ENCODE measurements around the gene DCLK3. TPM values are rescaled to one million over a fixed set of nuclear protein-coding genes. Genes with fewer than 3 reads are reported as not detected.

Gene DCLK3
- total and polyA plus RNA-seq, 10 of the 15 experiments (the other 5 are each of a cell fraction or from before 2014, with no cell fraction given), result not detected

DNA sequence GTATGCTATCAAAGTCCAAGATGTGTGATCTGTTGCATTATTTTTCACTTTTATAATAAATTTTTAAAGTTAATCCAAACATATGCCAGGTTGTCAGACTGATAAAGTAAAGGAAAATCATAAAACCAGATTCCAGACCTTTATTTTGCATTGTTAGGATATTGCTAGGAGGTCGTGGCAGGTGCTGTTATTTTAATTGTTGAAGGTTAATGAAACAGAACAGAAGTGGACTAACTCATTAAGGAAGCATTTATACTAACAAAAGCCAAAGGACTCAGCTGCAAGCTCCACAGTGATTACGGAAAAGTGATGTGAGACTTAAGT lies 63.1 kb downstream of the DCLK3 start:
- H3K9ac ChIP-seq (ENCODE audit: control insufficient read depth, insufficient read depth, low read length), result no peak overlapping the region
- H3K9me3 ChIP-seq (replicated peaks; ENCODE audit: control insufficient read depth, insufficient read depth, low read length), result no peaks in the 10 kb centered on the region
- BruUV-seq (replicated peaks), result no TSS peak
- no peaks in the 10 kb centered on the region for H3K36me3 ChIP-seq (ENCODE audit: control insufficient read depth in 2 of 2, insufficient read depth in 2 of 2, low read length in 1 of 2)
- H3K27ac ChIP-seq (ENCODE audit: control insufficient read depth, insufficient read depth), result no peak overlapping the region
- peaks cover 1 to 2% of the 10 kb centered on the region in 2 experiments; a peak in 1 of 4 replicates for H3K27me3 ChIP-seq (replicated peaks in 1 of 2; ENCODE audit: control insufficient read depth in 2 of 2, insufficient read depth in 2 of 2, low read length in 1 of 2)
- 42% methylated on average over 2 of the region's 2 CpGs for WGBS (ENCODE audit: insufficient coverage, insufficient replicate concordance, low lambda C conversion rate, missing lambda C conversion rate)
- H4K20me1 ChIP-seq (ENCODE audit: control insufficient read depth, insufficient read depth), result no peaks in the 10 kb centered on the region
- DNase-seq (ENCODE audit: low read depth, low spot score), result no peak
- ChIA-PET SMC1A (ENCODE audit: uncharacterized antibody, unreplicated experiment) (interaction anchor here (2.3 kb wide), 1 partner anchor 735 kb away, joined by 13 read pairs; no protein-coding TSS in a partner anchor), RAD21 (ENCODE audit: unreplicated experiment) (interaction anchor here (1.0 kb wide), 1 partner anchor 735 kb away, joined by 3 read pairs; no protein-coding TSS in a partner anchor), CTCF (interaction anchor here (1.0 to 2.6 kb wide), 2 partner anchors 12 to 735 kb away, joined by 3 to 22 read pairs; no protein-coding TSS in a partner anchor), POLR2A (no interaction called here)
- no peak for ATAC-seq
- in situ Hi-C loops (cut with MboI) (no loop called here), intact Hi-C loops (cut with micrococcal nuclease; ENCODE audit: unreplicated experiment) (loop anchor here (1.0 to 10.0 kb wide), 4 partner anchors 109 to 735 kb away; no protein-coding TSS in a partner anchor)
- no peaks in the 10 kb centered on the region for H3K79me2 ChIP-seq (ENCODE audit: control insufficient read depth, insufficient read depth, low read length)
- no peak for FAIRE-seq
- no peak overlapping the region for H2AFZ ChIP-seq (ENCODE audit: control insufficient read depth, low read depth, low read length)
- no peak overlapping the region for H3K4me3 ChIP-seq
- no peaks in the 10 kb centered on the region for H3K4me1 ChIP-seq (ENCODE audit: control insufficient read depth, insufficient read depth, low read length)
- H3K4me2 ChIP-seq (ENCODE audit: control insufficient read depth, insufficient read depth), result no peak overlapping the region
- TF ChIP-seq ASH2L (IDR thresholded peaks at IDR 0.05; ENCODE audit: borderline replicate concordance, low read depth) (no peak), MXI1 (IDR thresholded peaks at IDR 0.05; ENCODE audit: low read depth, low read length) (no peak), JUNB (IDR thresholded peaks at IDR 0.05) (no peak), FOXK2 (IDR thresholded peaks at IDR 0.05) (no peak), E2F8 (IDR thresholded peaks at IDR 0.05; ENCODE audit: low read depth, partially characterized antibody) (no peak), ZBTB33 (IDR thresholded peaks at IDR 0.05) (no peak), RBBP5 (conservative IDR thresholded peaks at IDR 0.05) (no peak), ZNF274 (IDR thresholded peaks at IDR 0.05; ENCODE audit: insufficient read depth, insufficient read length) (no peak), DPF2 (IDR thresholded peaks at IDR 0.05) (no peak), YY1 (IDR thresholded peaks at IDR 0.05; ENCODE audit: low read depth, low read length) (no peak), ESRRA (IDR thresholded peaks at IDR 0.05; ENCODE audit: low read length) (no peak), SPI1 (IDR thresholded peaks at IDR 0.05; ENCODE audit: borderline replicate concordance, insufficient read depth, low read depth, low read length) (no peak)
- TF ChIP-seq, protein P1, sequence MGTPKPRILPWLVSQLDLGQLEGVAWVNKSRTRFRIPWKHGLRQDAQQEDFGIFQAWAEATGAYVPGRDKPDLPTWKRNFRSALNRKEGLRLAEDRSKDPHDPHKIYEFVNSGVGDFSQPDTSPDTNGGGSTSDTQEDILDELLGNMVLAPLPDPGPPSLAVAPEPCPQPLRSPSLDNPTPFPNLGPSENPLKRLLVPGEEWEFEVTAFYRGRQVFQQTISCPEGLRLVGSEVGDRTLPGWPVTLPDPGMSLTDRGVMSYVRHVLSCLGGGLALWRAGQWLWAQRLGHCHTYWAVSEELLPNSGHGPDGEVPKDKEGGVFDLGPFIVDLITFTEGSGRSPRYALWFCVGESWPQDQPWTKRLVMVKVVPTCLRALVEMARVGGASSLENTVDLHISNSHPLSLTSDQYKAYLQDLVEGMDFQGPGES (IDR thresholded peaks at IDR 0.05), result no peak
- TF ChIP-seq, protein P2, sequence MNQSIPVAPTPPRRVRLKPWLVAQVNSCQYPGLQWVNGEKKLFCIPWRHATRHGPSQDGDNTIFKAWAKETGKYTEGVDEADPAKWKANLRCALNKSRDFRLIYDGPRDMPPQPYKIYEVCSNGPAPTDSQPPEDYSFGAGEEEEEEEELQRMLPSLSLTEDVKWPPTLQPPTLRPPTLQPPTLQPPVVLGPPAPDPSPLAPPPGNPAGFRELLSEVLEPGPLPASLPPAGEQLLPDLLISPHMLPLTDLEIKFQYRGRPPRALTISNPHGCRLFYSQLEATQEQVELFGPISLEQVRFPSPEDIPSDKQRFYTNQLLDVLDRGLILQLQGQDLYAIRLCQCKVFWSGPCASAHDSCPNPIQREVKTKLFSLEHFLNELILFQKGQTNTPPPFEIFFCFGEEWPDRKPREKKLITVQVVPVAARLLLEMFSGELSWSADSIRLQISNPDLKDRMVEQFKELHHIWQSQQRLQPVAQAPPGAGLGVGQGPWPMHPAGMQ (IDR thresholded peaks at IDR 0.05; ENCODE audit: borderline replicate concordance), result no peak
- TF ChIP-seq, protein P3, sequence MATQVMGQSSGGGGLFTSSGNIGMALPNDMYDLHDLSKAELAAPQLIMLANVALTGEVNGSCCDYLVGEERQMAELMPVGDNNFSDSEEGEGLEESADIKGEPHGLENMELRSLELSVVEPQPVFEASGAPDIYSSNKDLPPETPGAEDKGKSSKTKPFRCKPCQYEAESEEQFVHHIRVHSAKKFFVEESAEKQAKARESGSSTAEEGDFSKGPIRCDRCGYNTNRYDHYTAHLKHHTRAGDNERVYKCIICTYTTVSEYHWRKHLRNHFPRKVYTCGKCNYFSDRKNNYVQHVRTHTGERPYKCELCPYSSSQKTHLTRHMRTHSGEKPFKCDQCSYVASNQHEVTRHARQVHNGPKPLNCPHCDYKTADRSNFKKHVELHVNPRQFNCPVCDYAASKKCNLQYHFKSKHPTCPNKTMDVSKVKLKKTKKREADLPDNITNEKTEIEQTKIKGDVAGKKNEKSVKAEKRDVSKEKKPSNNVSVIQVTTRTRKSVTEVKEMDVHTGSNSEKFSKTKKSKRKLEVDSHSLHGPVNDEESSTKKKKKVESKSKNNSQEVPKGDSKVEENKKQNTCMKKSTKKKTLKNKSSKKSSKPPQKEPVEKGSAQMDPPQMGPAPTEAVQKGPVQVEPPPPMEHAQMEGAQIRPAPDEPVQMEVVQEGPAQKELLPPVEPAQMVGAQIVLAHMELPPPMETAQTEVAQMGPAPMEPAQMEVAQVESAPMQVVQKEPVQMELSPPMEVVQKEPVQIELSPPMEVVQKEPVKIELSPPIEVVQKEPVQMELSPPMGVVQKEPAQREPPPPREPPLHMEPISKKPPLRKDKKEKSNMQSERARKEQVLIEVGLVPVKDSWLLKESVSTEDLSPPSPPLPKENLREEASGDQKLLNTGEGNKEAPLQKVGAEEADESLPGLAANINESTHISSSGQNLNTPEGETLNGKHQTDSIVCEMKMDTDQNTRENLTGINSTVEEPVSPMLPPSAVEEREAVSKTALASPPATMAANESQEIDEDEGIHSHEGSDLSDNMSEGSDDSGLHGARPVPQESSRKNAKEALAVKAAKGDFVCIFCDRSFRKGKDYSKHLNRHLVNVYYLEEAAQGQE (IDR thresholded peaks at IDR 0.05; ENCODE audit: low read depth, low read length), result no peak
